Fibroblast of pulmonary artery (primary cell): ENCODE results near the gene TH.

Source experiments
- DNase-seq: peaks from one replicate; pipeline ENCODE4 v3.0.0-alpha.2; 2010; ENCODE audit warnings: low read depth
- H3K4me3 ChIP-seq: replicated peaks from 2 replicates; pipeline ENCODE4 v1.5.1; 2011; ENCODE audit warnings: low read depth, mild to moderate bottlenecking, control low read depth, low read length, moderate library complexity
- CTCF ChIP-seq: IDR thresholded peaks from 2 replicates; pipeline ENCODE4 v1.5.1; 2011; ENCODE audit warnings: mild to moderate bottlenecking, control low read depth, low read length, inconsistent platforms; ENCODE audit errors: missing control alignments

The TH gene

GRCh38 chr11:2163428-2163978, 8.1 kb downstream of the TH start:
- no peak overlapping the region for H3K4me3 ChIP-seq
- no peak for DNase-seq
- no peak for TF ChIP-seq CTCF

GRCh38 chr11:2160736-2161259, 10.8 kb downstream of the TH start, which contains the start of gene INS:
Gene INS (minus strand): TSS chr11:2161209. CDS start chr11:2160971, 238 bp downstream.
- no peak for DNase-seq
- H3K4me3 ChIP-seq: no peak within 1 kb of the TSS
- no peak for TF ChIP-seq CTCF

- H3K4me3 ChIP-seq: no peak overlapping the region
- DNase-seq: no peak
- TF ChIP-seq CTCF: no peak
These were observed 11.8 kb downstream of the TH start for GRCh38 chr11:2159536-2160413.

GRCh38 chr11:2158966-2159365, 12.6 kb downstream of the TH start:
- H3K4me3 ChIP-seq: no peak overlapping the region
- no peak for DNase-seq
- no peak for TF ChIP-seq CTCF

GRCh38 chr11:2158296-2158737, 13.3 kb downstream of the TH start:
- no peak for TF ChIP-seq CTCF
- H3K4me3 ChIP-seq: no peak overlapping the region
- DNase-seq: no peak

- no peak for TF ChIP-seq CTCF
- no peak overlapping the region for H3K4me3 ChIP-seq
- no peak for DNase-seq
These were observed 14.1 kb downstream of the TH start for GRCh38 chr11:2157294-2158040.
